GM23338 (cell line): ENCODE measurements around the gene DNAJB2. TPM values are rescaled to one million over a fixed set of nuclear protein-coding genes. Genes with fewer than 3 reads are reported as not detected.

Source experiments
- ATAC-seq: fragments of 200-7000 bp; cut with Tn5 transposase; 3 replicates; pipeline ENCODE4 v1.9.1; 2020
- DNase-seq: peaks from one replicate; pipeline ENCODE4 v3.0.0-alpha.2; 2015; ENCODE audit warnings: low spot score
- H2AFZ ChIP-seq: fragments of 200-600 bp; sonication (generic); 2 replicates; pipeline ENCODE4 v1.8.0; 2016; ENCODE audit warnings: antibody characterized with exemption, mild to moderate bottlenecking, moderate library complexity
- H3F3A ChIP-seq: fragments of 200-600 bp; sonication (generic); replicated peaks from 2 replicates; pipeline ENCODE4 v1.8.0; 2017; ENCODE audit warnings: antibody characterized with exemption, mixed run types, low read depth
- H3K27ac ChIP-seq: fragments of 200-600 bp; sonication (generic); 2 replicates; pipeline ENCODE4 v1.6.1; 2016; ENCODE audit warnings: low read depth
- H3K27me3 ChIP-seq: fragments of 200-600 bp; sonication (generic); 2 replicates; pipeline ENCODE4 v1.8.0; 2016; ENCODE audit warnings: mild to moderate bottlenecking, mixed run types, moderate library complexity; ENCODE audit not compliant: insufficient read depth
- H3K36me3 ChIP-seq: fragments of 200-600 bp; sonication (generic); 2 replicates; pipeline ENCODE4 v1.8.0; 2016; ENCODE audit warnings: mild to moderate bottlenecking; ENCODE audit not compliant: insufficient read depth
- H3K4me1 ChIP-seq: fragments of 200-600 bp; sonication (generic); 2 replicates; pipeline ENCODE4 v1.8.0; 2016; ENCODE audit warnings: mild to moderate bottlenecking, moderate library complexity; ENCODE audit not compliant: insufficient read depth
- H3K4me2 ChIP-seq: fragments of 200-600 bp; sonication (generic); 2 replicates; pipeline ENCODE4 v1.7.1; 2017; ENCODE audit warnings: mixed run types
- H3K4me3 ChIP-seq: fragments of 200-600 bp; sonication (generic); 2 replicates; pipeline ENCODE4 v1.6.1; 2016; ENCODE audit warnings: mixed run types
- H3K79me2 ChIP-seq: fragments of 200-600 bp; sonication (generic); replicated peaks from 2 replicates; pipeline ENCODE4 v1.8.0; 2017; ENCODE audit warnings: mild to moderate bottlenecking; ENCODE audit not compliant: insufficient read depth
- H3K9me2 ChIP-seq: fragments of 200-600 bp; sonication (generic); 2 replicates; pipeline ENCODE4 v1.8.0; 2017; ENCODE audit not compliant: insufficient read depth
- H4K20me1 ChIP-seq: fragments of 200-600 bp; sonication (generic); replicated peaks from 2 replicates; pipeline ENCODE4 v1.8.0; 2017; ENCODE audit warnings: mild to moderate bottlenecking; ENCODE audit not compliant: insufficient read depth
- H3K27ac Mint-ChIP-seq: 2 replicates; pipeline ENCODE4 v1.8.0; 2020; ENCODE audit warnings: inconsistent platforms, mild to moderate bottlenecking, moderate library complexity, mixed read lengths
- H3K27me3 Mint-ChIP-seq: 3 replicates; pipeline ENCODE4 v1.8.0; 2022; ENCODE audit warnings: low read depth, mild to moderate bottlenecking, moderate library complexity, mixed read lengths, inconsistent platforms; ENCODE audit not compliant: insufficient read depth, poor library complexity
- H3K36me3 Mint-ChIP-seq: 3 replicates; pipeline ENCODE4 v1.8.0; 2021; ENCODE audit warnings: low read depth, mild to moderate bottlenecking, inconsistent platforms, moderate library complexity, mixed read lengths
- H3K4me1 Mint-ChIP-seq: 3 replicates; pipeline ENCODE4 v1.8.0; 2020; ENCODE audit warnings: mild to moderate bottlenecking, inconsistent platforms, mixed read lengths
- H3K4me3 Mint-ChIP-seq: 3 replicates; pipeline ENCODE4 v1.8.0; 2021; ENCODE audit warnings: moderate library complexity, mild to moderate bottlenecking, inconsistent platforms, mixed read lengths
- H3K9me3 Mint-ChIP-seq: 3 replicates; pipeline ENCODE4 v1.8.0; 2020; ENCODE audit warnings: moderate library complexity, mild to moderate bottlenecking, inconsistent platforms, mixed read lengths
- CREB1 ChIP-seq: fragments of 250-450 bp; sonication (Bioruptor Pico); IDR thresholded peaks from 2 replicates; pipeline ENCODE4 v1.5.0; 2020; ENCODE audit warnings: low read depth, mild to moderate bottlenecking, moderate library complexity
- CTCF ChIP-seq, 2 experiments: fragments of 200-600 bp in 1 of 2; sonication (generic) in 1 of 2; conservative IDR thresholded peaks; 2 replicates each; pipeline versions ENCODE4 v1.5.1 to v1.6.1; 2016 to 2017; ENCODE audit warnings: antibody characterized with exemption in 2 of 2, low read depth in 2 of 2, mild to moderate bottlenecking in 2 of 2, moderate library complexity in 1 of 2
- EZH2 ChIP-seq: fragments of 200-600 bp; sonication (generic); IDR thresholded peaks from one replicate; pipeline ENCODE4 v1.8.0; 2017; ENCODE audit warnings: antibody characterized with exemption, mild to moderate bottlenecking, low read depth; ENCODE audit not compliant: unreplicated experiment
- JUNB ChIP-seq: IDR thresholded peaks from one replicate; pipeline ENCODE4 v1.6.1; 2016; ENCODE audit warnings: antibody characterized with exemption; ENCODE audit not compliant: unreplicated experiment
- POLR2AphosphoS5 ChIP-seq: IDR thresholded peaks from 2 replicates; pipeline ENCODE4 v1.6.1; 2016; ENCODE audit warnings: antibody characterized with exemption, low read depth
- STAT1 ChIP-seq: IDR thresholded peaks from one replicate; pipeline ENCODE4 v1.6.1; 2016; ENCODE audit warnings: antibody characterized with exemption; ENCODE audit not compliant: unreplicated experiment
- ZNF114 ChIP-seq: fragments of 250-450 bp; sonication (Bioruptor Pico); IDR thresholded peaks from 2 replicates; pipeline ENCODE4 v1.5.0; 2020; ENCODE audit warnings: mild to moderate bottlenecking, moderate library complexity
- ZNF462 ChIP-seq: fragments of 250-450 bp; sonication (Bioruptor Pico); IDR thresholded peaks from 2 replicates; pipeline ENCODE4 v1.5.0; 2020; ENCODE audit warnings: mild to moderate bottlenecking, moderate library complexity
- polyA plus RNA-seq: library from polyadenylated mRNA; unstranded; fragments of >200 nt; fragmentation: Nextera tagmentation; extraction: Ambion mirVana; gene quantifications from 2 replicates; pipeline ENCODE4 v1.2.1, GENCODE V29; 2016
- total RNA-seq: library from RNA; depleted of rRNA; stranded (reverse); fragments of >200 nt; shearing (Covaris generic); gene quantifications from 2 replicates; pipeline ENCODE4 v1.2.3, GENCODE V29; 2014
- TF ChIP-seq, protein P1 (sequence below): IDR thresholded peaks from one replicate; pipeline ENCODE4 v1.6.1; 2018; ENCODE audit warnings: antibody characterized with exemption; ENCODE audit not compliant: unreplicated experiment

DNAJB2 gene
- total and polyA plus RNA-seq, 2 experiments from 2014 or later = 6.4 to 25.9 TPM

- TF ChIP-seq, protein P1, sequence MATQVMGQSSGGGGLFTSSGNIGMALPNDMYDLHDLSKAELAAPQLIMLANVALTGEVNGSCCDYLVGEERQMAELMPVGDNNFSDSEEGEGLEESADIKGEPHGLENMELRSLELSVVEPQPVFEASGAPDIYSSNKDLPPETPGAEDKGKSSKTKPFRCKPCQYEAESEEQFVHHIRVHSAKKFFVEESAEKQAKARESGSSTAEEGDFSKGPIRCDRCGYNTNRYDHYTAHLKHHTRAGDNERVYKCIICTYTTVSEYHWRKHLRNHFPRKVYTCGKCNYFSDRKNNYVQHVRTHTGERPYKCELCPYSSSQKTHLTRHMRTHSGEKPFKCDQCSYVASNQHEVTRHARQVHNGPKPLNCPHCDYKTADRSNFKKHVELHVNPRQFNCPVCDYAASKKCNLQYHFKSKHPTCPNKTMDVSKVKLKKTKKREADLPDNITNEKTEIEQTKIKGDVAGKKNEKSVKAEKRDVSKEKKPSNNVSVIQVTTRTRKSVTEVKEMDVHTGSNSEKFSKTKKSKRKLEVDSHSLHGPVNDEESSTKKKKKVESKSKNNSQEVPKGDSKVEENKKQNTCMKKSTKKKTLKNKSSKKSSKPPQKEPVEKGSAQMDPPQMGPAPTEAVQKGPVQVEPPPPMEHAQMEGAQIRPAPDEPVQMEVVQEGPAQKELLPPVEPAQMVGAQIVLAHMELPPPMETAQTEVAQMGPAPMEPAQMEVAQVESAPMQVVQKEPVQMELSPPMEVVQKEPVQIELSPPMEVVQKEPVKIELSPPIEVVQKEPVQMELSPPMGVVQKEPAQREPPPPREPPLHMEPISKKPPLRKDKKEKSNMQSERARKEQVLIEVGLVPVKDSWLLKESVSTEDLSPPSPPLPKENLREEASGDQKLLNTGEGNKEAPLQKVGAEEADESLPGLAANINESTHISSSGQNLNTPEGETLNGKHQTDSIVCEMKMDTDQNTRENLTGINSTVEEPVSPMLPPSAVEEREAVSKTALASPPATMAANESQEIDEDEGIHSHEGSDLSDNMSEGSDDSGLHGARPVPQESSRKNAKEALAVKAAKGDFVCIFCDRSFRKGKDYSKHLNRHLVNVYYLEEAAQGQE = no peak
- TF ChIP-seq STAT1 (no peak), JUNB (no peak), ZNF114 (CRISPR knock-in tag) (no peak), EZH2 (no peak), POLR2AphosphoS5 (no peak), CREB1 (CRISPR knock-in tag) (peak; percentile 54; the same call in 1 of the 2 replicates)
Measured at GRCh38 chr2:219285894-219286425, 6.8 kb downstream of the DNAJB2 start (continued).

GRCh38 chr2:219286436-219287115, 7.4 kb downstream of the DNAJB2 start:
- DNase-seq (peak; percentile 37), ATAC-seq (peak; percentile 27)
- Histone ChIP-seq H3K4me2 (peak overlapping the region; percentile 75), H3K4me1 (peaks cover 4% of the 10 kb centered on the region; the same call in 1 of the 2 replicates), H3K36me3 (no peaks in the 10 kb centered on the region; the same call in 1 of the 2 replicates), H3K27me3 (no peaks in the 10 kb centered on the region), H4K20me1 (no peaks in the 10 kb centered on the region; the same call in 1 of the 2 replicates), H3K79me2 (no peaks in the 10 kb centered on the region), H3F3A (no peaks in the 10 kb centered on the region), H2AFZ (no peak overlapping the region), H3K27ac (no peak overlapping the region), H3K4me3 (peak overlapping the region; percentile 43), H3K9me2 (no peaks in the 10 kb centered on the region)
- TF ChIP-seq ZNF462 (CRISPR knock-in tag) (no peak), CTCF (conservative IDR thresholded peaks at IDR 0.05; ENCODE audit: low read depth in 2 of 2) (0 out of 4 replicates have a peak, but pooled peaks of 1 of the 2 experiments have one; percentile 23)
- Mint-ChIP-seq H3K27me3 (peaks cover 4% of the 10 kb centered on the region), H3K4me1 (peaks cover 12% of the 10 kb centered on the region), H3K4me3 (peak overlapping the region; percentile 28), H3K9me3 (no peaks in the 10 kb centered on the region), H3K36me3 (peaks cover 4% of the 10 kb centered on the region; the same call in 2 of the 3 replicates), H3K27ac (peak overlapping the region; percentile 19)
